Sigmoid colon (tissue), 4 donors: ENCODE data around the gene NUDT1.

Experiments
- CTCF ChIP-seq, 4 experiments: fragments of 450-650 bp in 3 of 4; fragments of 200-600 bp in 1 of 4; IDR thresholded peaks; one replicate each; pipeline ENCODE4 v1.5.1; 2016 to 2019; ENCODE audit warnings: antibody characterized with exemption in 4 of 4, mild to moderate bottlenecking in 3 of 4, moderate library complexity in 2 of 4
- POLR2AphosphoS5 ChIP-seq, 4 donors: sonication (generic); formaldehyde crosslinking; IDR thresholded peaks; one replicate each; pipeline ENCODE4 v1.6.1; 2017; ENCODE audit warnings: antibody characterized with exemption in 4 of 4

- no peak for TF ChIP-seq POLR2AphosphoS5 (IDR thresholded peaks at IDR 0.05)
- TF ChIP-seq CTCF (IDR thresholded peaks at IDR 0.05) = no peak
Measured at GRCh38 chr7:2227699-2228098, 14.3 kb upstream of the NUDT1 start.
